Uterus (tissue), 4 donors: ENCODE results near the gene TMEM41A. TPM values are rescaled to one million over a fixed set of nuclear protein-coding genes. Genes with fewer than 3 reads are reported as not detected.

ENCODE experiments used
- DNase-seq, 2 donors: peaks; one replicate each; pipeline ENCODE4 v3.0.0-alpha.2; 2019 to 2020
- H3K27ac ChIP-seq, 2 donors: fragments of 200-600 bp; sonication (generic); 1 replicate in 1 of 2; 2 replicates in 1 of 2; pipeline ENCODE4 v1.5.1; 2016 to 2018
- H3K27me3 ChIP-seq, 2 donors: fragments of 200-600 bp; sonication (generic); one replicate each; pipeline ENCODE4 v1.5.1; 2018 to 2019; ENCODE audit warnings: control low read depth in 1 of 2
- H3K36me3 ChIP-seq, 2 donors: fragments of 200-600 bp; sonication (generic); one replicate each; pipeline ENCODE4 v1.5.1; 2019; ENCODE audit warnings: control low read depth in 1 of 2
- H3K4me1 ChIP-seq, 2 donors: fragments of 200-600 bp; sonication (generic); one replicate each; pipeline ENCODE4 v1.5.1; 2018 to 2019; ENCODE audit warnings: control low read depth in 1 of 2
- H3K4me3 ChIP-seq, 2 donors: fragments of 200-600 bp; sonication (generic); 1 replicate in 1 of 2; 2 replicates in 1 of 2; pipeline ENCODE4 v1.5.1; 2018 to 2019; ENCODE audit warnings: mild to moderate bottlenecking in 1 of 2
- H3K9me3 ChIP-seq, 2 donors: fragments of 200-600 bp; sonication (generic); one replicate each; pipeline ENCODE4 v1.5.1; 2019; ENCODE audit warnings: control low read depth in 1 of 2
- CTCF ChIP-seq, 4 experiments: fragments of 200-600 bp in 2 of 4; fragments of 450-650 bp in 2 of 4; sonication (generic) in 2 of 4; IDR thresholded peaks; one replicate each; pipeline ENCODE4 v1.5.1; 2016 to 2019; ENCODE audit warnings: antibody characterized with exemption in 4 of 4, mild to moderate bottlenecking in 2 of 4, moderate library complexity in 1 of 4
- POLR2A ChIP-seq, 2 donors: fragments of 450-650 bp; IDR thresholded peaks; one replicate each; pipeline ENCODE4 v1.6.1; 2016; ENCODE audit warnings: antibody characterized with exemption in 2 of 2, mild to moderate bottlenecking in 1 of 2, moderate library complexity in 1 of 2
- intact Hi-C: fragments of 100-400 bp; cut with DNase I; formaldehyde crosslinking; loops from one replicate; pipeline ENCODE4 v1.15.1; 2023; ENCODE audit warnings: low total_unique reads
- total RNA-seq, 4 donors: library from RNA; depleted of rRNA in 3 of 4; stranded (reverse); fragments of >200 nt in 3 of 4; gene quantifications; one replicate each; pipeline versions ENCODE4 v1.1.0 to v1.2.4, GENCODE V29; 2014 to 2023
- donor health status: DM: yes; HTN: yes; CAD: no.

Gene TMEM41A
- total RNA-seq, 4 donors from 2014 or later = 3.6 to 31.5 (median 17.8) TPM

- no peaks in the 10 kb centered on the region for H3K9me3 ChIP-seq
- H3K36me3 ChIP-seq = no peaks in the 10 kb centered on the region
- no peak for DNase-seq
- intact Hi-C loops = no loop called here
- no peak overlapping the region for H3K4me3 ChIP-seq
- no peak overlapping the region for H3K27ac ChIP-seq
- no peaks in the 10 kb centered on the region for H3K4me1 ChIP-seq
- H3K27me3 ChIP-seq = no peaks in the 10 kb centered on the region
- TF ChIP-seq POLR2A (IDR thresholded peaks at IDR 0.05) = no peak
- TF ChIP-seq CTCF (IDR thresholded peaks at IDR 0.05) = no peak
Measured at GRCh38 chr3:185489462-185489861, 9.4 kb downstream of the TMEM41A start.

GRCh38 chr3:185488465-185488864, 10.4 kb downstream of the TMEM41A start:
- Histone ChIP-seq H3K36me3 (no peaks in the 10 kb centered on the region), H3K4me1 (no peaks in the 10 kb centered on the region), H3K4me3 (no peak overlapping the region), H3K27ac (no peak overlapping the region), H3K9me3 (no peaks in the 10 kb centered on the region), H3K27me3 (no peaks in the 10 kb centered on the region)
- intact Hi-C loops = no loop called here
- no peak for DNase-seq
- TF ChIP-seq CTCF (IDR thresholded peaks at IDR 0.05) = no peak
- no peak for TF ChIP-seq POLR2A (IDR thresholded peaks at IDR 0.05)

GRCh38 chr3:185486394-185486793, 12.4 kb downstream of the TMEM41A start:
- Histone ChIP-seq H3K4me1 (no peaks in the 10 kb centered on the region), H3K9me3 (no peaks in the 10 kb centered on the region), H3K4me3 (no peak overlapping the region), H3K36me3 (no peaks in the 10 kb centered on the region), H3K27me3 (no peaks in the 10 kb centered on the region), H3K27ac (no peak overlapping the region)
- intact Hi-C loops = no loop called here
- TF ChIP-seq CTCF (IDR thresholded peaks at IDR 0.05) (no peak), POLR2A (IDR thresholded peaks at IDR 0.05) (no peak)
- DNase-seq = no peak

GRCh38 chr3:185484296-185484695, 14.5 kb downstream of the TMEM41A start:
- Histone ChIP-seq H3K27me3 (no peaks in the 10 kb centered on the region), H3K9me3 (no peaks in the 10 kb centered on the region), H3K36me3 (no peaks in the 10 kb centered on the region), H3K4me1 (no peaks in the 10 kb centered on the region), H3K27ac (no peak overlapping the region), H3K4me3 (no peak overlapping the region)
- no peak for DNase-seq
- intact Hi-C loops = no loop called here
- no peak for TF ChIP-seq POLR2A (IDR thresholded peaks at IDR 0.05)
- TF ChIP-seq CTCF (IDR thresholded peaks at IDR 0.05) = no peak

- DNase-seq = no peak
- no peak overlapping the region for H3K27ac ChIP-seq
- no peak for TF ChIP-seq POLR2A (IDR thresholded peaks at IDR 0.05)
- TF ChIP-seq CTCF (IDR thresholded peaks at IDR 0.05) = no peak
- no peaks in the 10 kb centered on the region for H3K36me3 ChIP-seq
- H3K4me1 ChIP-seq = no peaks in the 10 kb centered on the region
- H3K4me3 ChIP-seq = no peak overlapping the region
- no peaks in the 10 kb centered on the region for H3K9me3 ChIP-seq
- intact Hi-C loops = no loop called here
- no peaks in the 10 kb centered on the region for H3K27me3 ChIP-seq
Measured at GRCh38 chr3:185479373-185479945, 19.4 kb downstream of the TMEM41A start.
